Endothelial cell of umbilical vein (primary cell): ENCODE data around the gene EIF4A3. TPM values are rescaled to one million over a fixed set of nuclear protein-coding genes. Genes with fewer than 3 reads are reported as not detected.

Experiments used
- BruUV-seq: library from RNA; stranded (reverse); fragments of 400-500 nt; replicated peaks from 2 replicates; lab custom pipeline; 2021; lab: Mats Ljungman, UMichigan
- CTCF ChIA-PET: fragments of 300-600, 350-600 bp; sonication (Branson Sonifier 250); formaldehyde crosslinking; loops from one replicate; lab custom pipeline; 2021; ENCODE audit warnings: antibody characterized with exemption, inconsistent platforms; lab: Charles Lee
- POLR2A ChIA-PET: fragments of 300-600, 350-600 bp; sonication (Branson Sonifier 250); formaldehyde crosslinking; loops from one replicate; lab custom pipeline; 2021; ENCODE audit warnings: antibody characterized with exemption, inconsistent platforms; lab: Charles Lee
- DNase-seq: peaks from one replicate; pipeline ENCODE4 v3.0.0-alpha.2; 2011; ENCODE audit warnings: low read depth, low spot score
- FAIRE-seq: peaks from 2 replicates; lab custom pipeline; 2011; peaks lifted over from hg19 to GRCh38; lab: Jason Lieb, UNC
- H2AFZ ChIP-seq: 2 replicates; pipeline ENCODE4 v1.6.0; 2012; ENCODE audit warnings: low read depth, low read length, control low read depth, inconsistent platforms
- H3K27ac ChIP-seq: 2 replicates; pipeline ENCODE4 v1.5.1; 2011; ENCODE audit warnings: low read depth, mild to moderate bottlenecking, control low read depth, low read length, moderate library complexity; ENCODE audit not compliant: insufficient read depth
- H3K27me3 ChIP-seq, 2 experiments: 2 replicates each; pipeline versions ENCODE4 v1.6.0 to v1.6.1; 2011; ENCODE audit warnings: low read length in 2 of 2, mixed read lengths in 1 of 2; ENCODE audit not compliant: control insufficient read depth in 2 of 2, insufficient read depth in 2 of 2
- H3K36me3 ChIP-seq, 2 experiments: 2 replicates in 1 of 2; 3 replicates in 1 of 2; pipeline ENCODE4 v1.5.1; 2011; ENCODE audit warnings: low read length in 2 of 2, mild to moderate bottlenecking in 1 of 2, moderate library complexity in 1 of 2; ENCODE audit not compliant: control insufficient read depth in 2 of 2, insufficient read depth in 2 of 2; ENCODE audit errors: extremely low read depth in 1 of 2
- H3K4me1 ChIP-seq: 3 replicates; pipeline ENCODE4 v1.5.1; 2011; ENCODE audit warnings: mild to moderate bottlenecking, low read length; ENCODE audit not compliant: control insufficient read depth, insufficient read depth; ENCODE audit errors: extremely low read depth
- H3K4me2 ChIP-seq: 2 replicates; pipeline ENCODE4 v1.6.1; 2011; ENCODE audit warnings: low read length, control low read depth, mixed read lengths; ENCODE audit not compliant: insufficient read depth
- H3K4me3 ChIP-seq, 3 experiments: fragments of 200-600 bp in 1 of 3; sonication (generic), shearing (Covaris generic) in 1 of 3; replicated peaks in 1 of 3; 2 replicates each; pipeline ENCODE4 v1.5.1; 2011 to 2016; ENCODE audit warnings: control low read depth in 3 of 3, low read length in 3 of 3, mild to moderate bottlenecking in 2 of 3, inconsistent platforms in 1 of 3, low read depth in 1 of 3, moderate library complexity in 1 of 3; ENCODE audit not compliant: insufficient read depth in 1 of 3
- H3K79me2 ChIP-seq: 2 replicates; pipeline ENCODE4 v1.6.0; 2012; ENCODE audit warnings: low read length, inconsistent platforms; ENCODE audit not compliant: control insufficient read depth, insufficient read depth
- H3K9ac ChIP-seq: replicated peaks from 2 replicates; pipeline ENCODE3; 2011; ENCODE audit warnings: low read length, control low read depth; ENCODE audit not compliant: insufficient read depth; ENCODE audit errors: extremely low read depth
- H3K9me1 ChIP-seq: replicated peaks from 3 replicates; pipeline ENCODE4 v1.6.0; 2011; ENCODE audit warnings: mild to moderate bottlenecking, low read length; ENCODE audit not compliant: control insufficient read depth, insufficient read depth; ENCODE audit errors: extremely low read depth
- H3K9me3 ChIP-seq: replicated peaks from 2 replicates; pipeline ENCODE4 v1.5.1; 2012; ENCODE audit warnings: low read length, inconsistent platforms; ENCODE audit not compliant: control insufficient read depth, insufficient read depth
- H4K20me1 ChIP-seq: replicated peaks from 2 replicates; pipeline ENCODE3; 2011; ENCODE audit warnings: mild to moderate bottlenecking, low read length; ENCODE audit not compliant: control insufficient read depth, insufficient read depth; ENCODE audit errors: extremely low read depth
- EZH2 ChIP-seq: IDR thresholded peaks from 2 replicates; pipeline ENCODE4 v1.6.1; 2012; ENCODE audit warnings: borderline replicate concordance, low read depth, mild to moderate bottlenecking, moderate library complexity, low read length, inconsistent platforms; ENCODE audit not compliant: severe bottlenecking
- FOS ChIP-seq: IDR thresholded peaks from 2 replicates; pipeline ENCODE4 v1.6.1; 2011; ENCODE audit warnings: mild to moderate bottlenecking, low read length, moderate library complexity, borderline replicate concordance; ENCODE audit not compliant: insufficient read depth
- GATA2 ChIP-seq: IDR thresholded peaks from 2 replicates; pipeline ENCODE4 v1.7.0; 2011; ENCODE audit warnings: low read depth, mild to moderate bottlenecking, moderate library complexity, mixed read lengths, low read length; ENCODE audit not compliant: insufficient read length, insufficient read depth
- JUN ChIP-seq: IDR thresholded peaks from 2 replicates; pipeline ENCODE4 v1.6.1; 2011; ENCODE audit warnings: borderline replicate concordance, low read depth; ENCODE audit not compliant: insufficient read length, insufficient read depth
- MYC ChIP-seq: IDR thresholded peaks from one replicate; pipeline ENCODE4 v1.6.1; 2011; ENCODE audit warnings: mild to moderate bottlenecking, low read depth, low read length
- POLR2A ChIP-seq: IDR thresholded peaks from 2 replicates; pipeline ENCODE4 v1.6.1; 2012; ENCODE audit warnings: low read depth, mild to moderate bottlenecking, control low read depth, low read length
- POLR2AphosphoS5 ChIP-seq: IDR thresholded peaks from 2 replicates; pipeline ENCODE4 v1.6.1; 2012; ENCODE audit warnings: low read depth, mild to moderate bottlenecking, control low read depth, low read length, moderate library complexity; ENCODE audit not compliant: insufficient read depth
- dilution Hi-C: fragments of 300-500 bp; cut with MboI; formaldehyde crosslinking; loops from one replicate; pipeline ENCODE4 v1.15.0; 2019; ENCODE audit warnings: low sequenced_read_pairs; ENCODE audit not compliant: extremely low pct_ligation_motif_present
- intact Hi-C: fragments of 100-400 bp; cut with micrococcal nuclease; formaldehyde crosslinking; loops from one replicate; pipeline ENCODE4 v1.10.0; 2022
- polyA plus RNA-seq, 4 experiments: library from polyadenylated mRNA; depleted of rRNA in 3 of 4; stranded (reverse) in 3 of 4; unstranded in 1 of 4; fragments of >200 nt; gene quantifications; 2 replicates each; pipeline versions ENCODE4 v1.2.1 to v1.2.3, GENCODE V29; 2011 to 2012; ENCODE audit warnings: missing spikeins in 1 of 4
- total RNA-seq: library from RNA; stranded (reverse); gene quantifications from 2 replicates; pipeline ENCODE4 v1.2.3, GENCODE V29; 2021
- TF ChIP-seq, protein P1 (sequence below), 2 donors: IDR thresholded peaks; 1 replicate in 1 of 2; 2 replicates in 1 of 2; pipeline ENCODE4 v1.5.1; 2011; ENCODE audit warnings: low read length in 2 of 2, mild to moderate bottlenecking in 2 of 2, moderate library complexity in 2 of 2, control low read depth in 1 of 2, inconsistent platforms in 1 of 2, low read depth in 1 of 2; ENCODE audit not compliant: insufficient read depth in 1 of 2; ENCODE audit errors: extremely low read depth in 1 of 2

EIF4A3 gene
- total and polyA plus RNA-seq, 2 donors (not counting 3 experiments of a cell fraction or from before 2014, with no cell fraction given): 90.4 to 94.5 TPM

DNA sequence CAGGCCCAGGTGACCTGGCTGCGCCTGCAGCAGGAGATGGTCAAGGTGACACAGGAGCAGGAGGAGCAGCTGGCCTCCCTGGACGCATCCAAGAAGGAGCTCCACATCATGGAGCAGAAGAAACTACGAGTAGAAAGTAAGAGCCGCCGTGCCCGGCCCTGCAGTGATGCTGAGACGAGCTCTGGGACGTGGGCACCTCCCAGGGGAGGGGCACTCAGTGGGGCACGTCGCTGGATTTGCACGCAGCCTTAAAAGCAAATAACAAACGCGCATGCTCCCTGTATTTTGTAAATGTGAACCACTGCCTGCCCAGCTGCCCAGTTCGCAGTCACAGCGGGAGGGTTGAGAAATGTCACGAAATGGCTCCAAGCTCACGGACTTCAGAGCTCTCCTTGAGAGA, 60.8 kb downstream of the EIF4A3 start:
- FAIRE-seq: no peak
- TF ChIP-seq GATA2 (no peak), MYC (no peak), POLR2A (no peak), FOS (no peak), POLR2AphosphoS5 (no peak), JUN (no peak), EZH2 (no peak)
- TF ChIP-seq, protein P1, sequence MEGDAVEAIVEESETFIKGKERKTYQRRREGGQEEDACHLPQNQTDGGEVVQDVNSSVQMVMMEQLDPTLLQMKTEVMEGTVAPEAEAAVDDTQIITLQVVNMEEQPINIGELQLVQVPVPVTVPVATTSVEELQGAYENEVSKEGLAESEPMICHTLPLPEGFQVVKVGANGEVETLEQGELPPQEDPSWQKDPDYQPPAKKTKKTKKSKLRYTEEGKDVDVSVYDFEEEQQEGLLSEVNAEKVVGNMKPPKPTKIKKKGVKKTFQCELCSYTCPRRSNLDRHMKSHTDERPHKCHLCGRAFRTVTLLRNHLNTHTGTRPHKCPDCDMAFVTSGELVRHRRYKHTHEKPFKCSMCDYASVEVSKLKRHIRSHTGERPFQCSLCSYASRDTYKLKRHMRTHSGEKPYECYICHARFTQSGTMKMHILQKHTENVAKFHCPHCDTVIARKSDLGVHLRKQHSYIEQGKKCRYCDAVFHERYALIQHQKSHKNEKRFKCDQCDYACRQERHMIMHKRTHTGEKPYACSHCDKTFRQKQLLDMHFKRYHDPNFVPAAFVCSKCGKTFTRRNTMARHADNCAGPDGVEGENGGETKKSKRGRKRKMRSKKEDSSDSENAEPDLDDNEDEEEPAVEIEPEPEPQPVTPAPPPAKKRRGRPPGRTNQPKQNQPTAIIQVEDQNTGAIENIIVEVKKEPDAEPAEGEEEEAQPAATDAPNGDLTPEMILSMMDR (IDR thresholded peaks at IDR 0.05; ENCODE audit: extremely low read depth in 1 of 2, insufficient read depth in 1 of 2, low read depth in 1 of 2, low read length in 2 of 2): no peak
- dilution Hi-C loops: no loop called here
- Histone ChIP-seq H3K36me3 (no peaks in the 10 kb centered on the region), H2AFZ (no peak overlapping the region), H4K20me1 (no peaks in the 10 kb centered on the region), H3K9ac (no peak overlapping the region), H3K4me2 (no peak overlapping the region), H3K4me1 (no peaks in the 10 kb centered on the region), H3K9me3 (no peaks in the 10 kb centered on the region), H3K27me3 (no peaks in the 10 kb centered on the region), H3K27ac (no peak overlapping the region), H3K9me1 (no peaks in the 10 kb centered on the region), H3K4me3 (no peak overlapping the region), H3K79me2 (no peaks in the 10 kb centered on the region)
- POLR2A ChIA-PET: no interaction called here
- BruUV-seq: no TSS peak
- intact Hi-C loops: no loop called here
- no peak for DNase-seq
- CTCF ChIA-PET: interaction anchor here (1.1 to 1.5 kb wide), 3 partner anchors 15 to 78 kb away, joined by 5 to 6 read pairs (median 5); partner anchors contain the start of gene GAA
